GM10248 (cell line): ENCODE measurements around the gene ETS1.

ENCODE experiments used
- CTCF ChIA-PET: fragments of 300-600 bp; sonication (Branson Sonifier 250); formaldehyde crosslinking; extraction: SDS; loops from one replicate; lab custom pipeline; 2021; ENCODE audit warnings: antibody characterized with exemption; lab: Yijun Ruan, JAX
- POLR2A ChIA-PET: fragments of 350-650 bp; sonication (Branson Sonifier 250); formaldehyde crosslinking; extraction: SDS; loops from one replicate; lab custom pipeline; 2020; ENCODE audit warnings: antibody characterized with exemption; lab: Yijun Ruan, JAX
- DNase-seq: peaks from one replicate; pipeline ENCODE4 v3.0.0; 2012; ENCODE audit errors: extremely low spot score
- TF ChIP-seq, protein P1 (sequence below): IDR thresholded peaks from 2 replicates; pipeline ENCODE4 v1.5.1; 2012; ENCODE audit warnings: mild to moderate bottlenecking, low read depth; ENCODE audit errors: extremely low read depth, missing control alignments, control extremely low read depth

ETS1 gene

DNA sequence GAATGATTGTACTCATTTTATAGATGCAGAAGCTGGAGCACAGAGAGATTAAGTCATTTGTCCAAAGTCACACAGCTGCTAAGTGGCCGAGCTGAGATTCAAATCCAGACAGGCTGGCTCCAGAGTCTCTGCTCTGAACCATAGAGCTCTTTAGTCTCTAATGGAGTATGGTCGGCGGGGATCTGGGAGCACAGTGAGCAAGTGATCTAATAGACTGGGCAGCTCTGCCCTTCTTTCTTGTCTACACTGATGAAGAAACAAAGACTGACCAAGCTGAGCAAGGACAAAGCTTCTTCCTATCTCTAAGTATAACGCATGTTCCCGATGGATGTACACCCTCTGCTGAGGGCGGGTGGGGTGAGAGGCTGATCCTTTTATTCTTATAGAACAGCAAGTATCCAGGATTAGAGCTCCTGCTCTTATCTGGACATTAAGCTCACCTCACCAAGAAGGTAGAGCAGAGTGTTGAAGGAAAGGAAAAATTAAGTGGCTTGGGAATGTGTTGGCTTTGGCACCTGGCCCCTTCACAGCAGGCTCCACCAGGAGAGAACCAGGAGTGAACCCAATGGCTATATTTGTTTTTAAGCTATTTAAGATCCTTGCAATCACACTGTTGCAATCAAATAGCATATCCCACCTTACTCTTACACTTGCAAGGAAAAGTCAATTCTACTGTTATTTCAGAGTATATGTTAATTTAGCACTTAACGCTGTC is 68.7 kb downstream of the ETS1 start:
- POLR2A ChIA-PET: interaction anchor here (1.5 kb wide), 1 partner anchor 12 kb away, joined by 3 read pairs; no protein-coding TSS in a partner anchor
- TF ChIP-seq, protein P1, sequence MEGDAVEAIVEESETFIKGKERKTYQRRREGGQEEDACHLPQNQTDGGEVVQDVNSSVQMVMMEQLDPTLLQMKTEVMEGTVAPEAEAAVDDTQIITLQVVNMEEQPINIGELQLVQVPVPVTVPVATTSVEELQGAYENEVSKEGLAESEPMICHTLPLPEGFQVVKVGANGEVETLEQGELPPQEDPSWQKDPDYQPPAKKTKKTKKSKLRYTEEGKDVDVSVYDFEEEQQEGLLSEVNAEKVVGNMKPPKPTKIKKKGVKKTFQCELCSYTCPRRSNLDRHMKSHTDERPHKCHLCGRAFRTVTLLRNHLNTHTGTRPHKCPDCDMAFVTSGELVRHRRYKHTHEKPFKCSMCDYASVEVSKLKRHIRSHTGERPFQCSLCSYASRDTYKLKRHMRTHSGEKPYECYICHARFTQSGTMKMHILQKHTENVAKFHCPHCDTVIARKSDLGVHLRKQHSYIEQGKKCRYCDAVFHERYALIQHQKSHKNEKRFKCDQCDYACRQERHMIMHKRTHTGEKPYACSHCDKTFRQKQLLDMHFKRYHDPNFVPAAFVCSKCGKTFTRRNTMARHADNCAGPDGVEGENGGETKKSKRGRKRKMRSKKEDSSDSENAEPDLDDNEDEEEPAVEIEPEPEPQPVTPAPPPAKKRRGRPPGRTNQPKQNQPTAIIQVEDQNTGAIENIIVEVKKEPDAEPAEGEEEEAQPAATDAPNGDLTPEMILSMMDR: no peak

DNA sequence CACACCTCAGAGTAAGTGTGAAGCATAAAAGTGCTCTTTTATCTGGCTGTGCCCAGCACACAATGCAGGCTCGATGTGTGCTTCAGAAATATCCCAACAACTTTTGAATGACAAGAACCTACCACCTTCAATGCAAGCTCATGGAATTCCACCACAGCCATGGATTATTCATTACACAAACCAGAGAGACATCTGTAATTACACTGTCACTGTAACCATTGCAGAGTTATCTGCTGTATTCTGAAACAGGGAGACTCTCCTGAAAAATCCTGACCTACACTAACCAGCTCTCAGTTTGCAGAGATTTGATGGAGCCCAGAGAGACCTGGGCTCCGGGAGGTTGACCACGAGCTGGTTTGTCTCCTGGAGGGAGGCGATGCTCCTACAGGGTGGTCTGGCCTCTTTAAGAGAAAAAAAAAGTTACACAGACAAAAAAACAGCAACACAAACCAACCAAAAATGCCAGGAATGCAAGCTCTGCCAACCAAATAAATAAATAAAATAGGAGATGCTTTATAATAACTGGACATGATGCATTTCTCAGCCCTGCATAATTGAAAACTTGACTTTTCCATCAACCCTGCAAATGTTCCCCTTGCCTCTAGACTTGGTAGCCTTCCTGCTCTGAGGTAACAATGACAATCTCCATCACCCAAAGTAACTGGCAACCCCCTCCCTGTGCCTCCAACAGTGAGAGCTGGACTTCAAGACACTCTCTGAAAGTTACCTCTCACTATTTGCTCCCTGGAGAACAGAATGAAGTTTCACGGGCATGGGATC is 69.7 kb downstream of the ETS1 start:
- no peak for DNase-seq
- CTCF ChIA-PET: interaction anchor here (0.8 to 6.3 kb wide), 10 partner anchors 10 to 228 kb away, joined by 3 to 70 read pairs (median 4); no protein-coding TSS in a partner anchor
- TF ChIP-seq, protein P1: no peak
- POLR2A ChIA-PET: interaction anchor here (1.5 kb wide), 1 partner anchor 11 kb away, joined by 3 read pairs; no protein-coding TSS in a partner anchor

More for the DNA sequence above, 68.7 kb downstream of the ETS1 start:
- no peak for DNase-seq
- CTCF ChIA-PET: interaction anchor here (0.8 to 6.3 kb wide), 12 partner anchors 10 to 229 kb away, joined by 3 to 70 read pairs (median 6); no protein-coding TSS in a partner anchor

DNA sequence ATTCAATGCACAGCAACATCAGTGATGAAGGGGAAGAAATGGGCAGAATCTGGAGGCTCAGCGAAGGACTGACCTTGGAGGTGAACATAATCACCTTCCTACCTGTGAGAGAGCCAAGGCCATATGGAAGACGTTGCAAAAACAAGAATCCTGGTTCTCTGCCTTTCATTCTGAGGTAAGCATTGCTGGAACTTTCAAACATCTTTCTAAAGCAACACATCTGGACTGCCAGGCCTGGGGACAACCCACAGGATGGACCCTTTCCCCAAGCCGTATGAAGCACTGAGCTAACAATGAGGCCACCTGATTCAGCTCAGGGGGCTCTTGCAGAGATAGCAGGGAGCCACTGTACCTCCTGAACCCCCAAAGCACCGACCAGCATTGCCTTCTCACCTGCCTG is 70.5 kb downstream of the ETS1 start:
- no peak for DNase-seq
- TF ChIP-seq, protein P1: no peak
- ChIA-PET POLR2A (no interaction called here), CTCF (interaction anchor here (0.9 to 6.3 kb wide), 7 partner anchors 9 to 199 kb away, joined by 3 to 70 read pairs (median 4); no protein-coding TSS in a partner anchor)

DNA sequence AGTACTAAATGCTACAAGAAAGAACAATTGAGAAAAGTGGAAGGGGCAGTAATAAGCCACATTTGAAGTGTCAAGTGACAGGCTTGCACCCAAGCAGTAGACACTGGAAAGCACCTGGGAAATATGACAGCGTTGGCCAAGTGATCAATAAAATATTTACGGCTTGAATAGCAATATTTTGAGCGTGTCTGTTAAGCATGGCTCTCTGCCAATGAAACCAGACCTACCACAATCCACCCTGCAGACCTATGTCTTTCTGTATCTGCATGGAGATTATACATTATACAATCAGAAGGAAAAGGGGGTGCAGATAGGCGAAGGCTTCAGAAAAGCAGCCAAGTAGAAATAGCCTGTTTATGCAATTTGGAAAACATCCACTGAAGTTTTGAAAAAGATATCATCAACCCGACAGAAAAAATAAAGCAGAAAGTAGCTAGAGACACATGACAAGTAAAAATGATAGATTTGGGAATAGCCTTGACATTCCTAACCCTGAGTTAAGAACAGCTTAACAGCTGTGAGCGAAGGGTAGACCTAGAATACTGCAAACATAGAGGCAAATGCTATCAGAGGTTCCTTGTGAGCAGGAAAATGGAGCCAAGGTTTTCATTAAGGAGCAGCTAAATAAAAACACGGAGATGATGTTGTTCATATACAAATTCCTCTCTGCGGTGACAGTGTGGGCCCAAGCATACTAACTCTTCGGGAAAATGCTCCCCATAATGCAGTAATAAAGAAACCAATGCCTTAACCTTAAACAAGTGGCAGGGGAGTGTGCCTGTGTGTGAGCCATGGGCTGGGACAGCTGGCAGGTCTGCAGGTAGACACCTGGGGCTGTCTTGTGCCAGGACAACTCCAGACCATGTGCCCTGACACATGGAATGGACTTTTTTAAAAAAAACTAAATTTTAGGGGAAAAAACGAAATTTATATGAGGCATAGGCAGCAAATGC is 71.3 kb downstream of the ETS1 start:
- DNase-seq: no peak
- POLR2A ChIA-PET: no interaction called here

DNA sequence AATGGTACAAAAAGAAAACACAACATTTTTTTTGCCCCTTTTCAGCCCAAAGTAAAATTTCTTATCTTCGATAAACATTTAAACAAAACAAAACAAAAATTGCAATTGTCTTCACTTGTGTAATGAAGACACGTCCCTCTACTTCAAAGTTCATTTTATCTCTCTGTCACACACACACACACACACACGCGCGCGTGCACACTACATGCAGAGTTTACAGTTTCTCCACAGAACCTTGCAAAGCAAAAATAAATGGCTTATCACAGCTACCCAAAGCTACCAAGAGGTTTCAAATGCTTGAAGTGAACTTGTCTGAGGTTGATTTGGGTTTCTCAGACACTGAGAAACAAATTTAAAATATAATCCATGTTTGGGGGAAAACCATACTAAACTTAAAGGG is 72.3 kb downstream of the ETS1 start:
- POLR2A ChIA-PET: no interaction called here
- TF ChIP-seq, protein P1: no peak
- CTCF ChIA-PET: interaction anchor here (0.9 to 1.3 kb wide), 2 partner anchors 10 to 11 kb away, joined by 3 read pairs; no protein-coding TSS in a partner anchor
- DNase-seq: no peak

More for the DNA sequence above, 71.3 kb downstream of the ETS1 start:
- TF ChIP-seq, protein P1: no peak
- CTCF ChIA-PET: interaction anchor here (1.1 to 6.3 kb wide), 4 partner anchors 8 to 39 kb away, joined by 4 to 70 read pairs (median 23); no protein-coding TSS in a partner anchor
